CD14-positive monocyte (primary cell): ENCODE data around the gene GJA4. TPM values are rescaled to one million over a fixed set of nuclear protein-coding genes. Genes with fewer than 3 reads are reported as not detected.

Experiments
- DNase-seq, 3 donors: peaks; one replicate each; pipeline ENCODE4 v3.0.0-alpha.2; 2011 to 2022
- H2AFZ ChIP-seq: 2 replicates; pipeline ENCODE4 v1.6.0; 2012; ENCODE audit warnings: mild to moderate bottlenecking, low read depth, low read length, inconsistent platforms; ENCODE audit not compliant: insufficient read depth, poor library complexity, severe bottlenecking
- H3K27ac ChIP-seq, 2 donors: 1 replicate in 1 of 2; 2 replicates in 1 of 2; pipeline ENCODE4 v1.5.1; 2012 to 2013; ENCODE audit warnings: low read length in 2 of 2, control low read depth in 1 of 2, inconsistent platforms in 1 of 2, low read depth in 1 of 2, mild to moderate bottlenecking in 1 of 2
- H3K27me3 ChIP-seq, 2 donors: one replicate each; pipeline versions ENCODE4 v1.6.0 to v1.6.1; 2011 to 2013; ENCODE audit warnings: low read length in 2 of 2; ENCODE audit not compliant: control insufficient read depth in 2 of 2, insufficient read depth in 2 of 2
- H3K36me3 ChIP-seq, 2 donors: replicated peaks in 1 of 2; 1 replicate in 1 of 2; 2 replicates in 1 of 2; pipeline versions ENCODE4 v1.5.1 to v1.6.1; 2012 to 2013; ENCODE audit warnings: low read length in 2 of 2, control low read depth in 1 of 2, inconsistent platforms in 1 of 2, mild to moderate bottlenecking in 1 of 2; ENCODE audit not compliant: insufficient read depth in 2 of 2, control insufficient read depth in 1 of 2
- H3K4me1 ChIP-seq, 2 donors: 1 replicate in 1 of 2; 2 replicates in 1 of 2; pipeline versions ENCODE4 v1.5.1 to v1.6.1; 2012 to 2013; ENCODE audit warnings: low read length in 2 of 2, control low read depth in 1 of 2, inconsistent platforms in 1 of 2, mild to moderate bottlenecking in 1 of 2, moderate library complexity in 1 of 2; ENCODE audit not compliant: insufficient read depth in 2 of 2, control insufficient read depth in 1 of 2
- H3K4me2 ChIP-seq: replicated peaks from 2 replicates; pipeline ENCODE3; 2012; ENCODE audit warnings: low read length, moderate library complexity, mild to moderate bottlenecking; ENCODE audit not compliant: poor library complexity, severe bottlenecking; ENCODE audit errors: extremely low read depth
- H3K4me3 ChIP-seq, 3 experiments: fragments of 200-600 bp in 1 of 3; sonication (generic) in 1 of 3; replicated peaks in 1 of 3; 1 replicate in 2 of 3; 2 replicates in 1 of 3; pipeline ENCODE4 v1.5.1; 2011 to 2013; ENCODE audit warnings: low read length in 3 of 3, mild to moderate bottlenecking in 3 of 3, control low read depth in 2 of 3, low read depth in 2 of 3, inconsistent platforms in 1 of 3, moderate library complexity in 1 of 3
- H3K79me2 ChIP-seq: 2 replicates; pipeline ENCODE4 v1.6.0; 2012; ENCODE audit warnings: mild to moderate bottlenecking, control low read depth, inconsistent platforms, low read length, moderate library complexity; ENCODE audit not compliant: insufficient read depth
- H3K9ac ChIP-seq: 2 replicates; pipeline ENCODE4 v1.6.0; 2017; ENCODE audit warnings: low read length, mild to moderate bottlenecking; ENCODE audit not compliant: insufficient read depth, poor library complexity, severe bottlenecking
- H3K9me3 ChIP-seq, 2 donors: replicated peaks in 1 of 2; 1 replicate in 1 of 2; 2 replicates in 1 of 2; pipeline versions ENCODE4 v1.5.1 to v1.6.1; 2012 to 2013; ENCODE audit warnings: low read length in 2 of 2, control low read depth in 1 of 2; ENCODE audit not compliant: control insufficient read depth in 1 of 2, insufficient read depth in 1 of 2
- H4K20me1 ChIP-seq: 2 replicates; pipeline ENCODE4 v1.6.0; 2012; ENCODE audit warnings: mild to moderate bottlenecking, low read length, control low read depth, moderate library complexity; ENCODE audit not compliant: insufficient read depth
- H3K27ac Mint-ChIP-seq, 7 donors: one replicate each; pipeline ENCODE4 v1.8.0; 2020; ENCODE audit warnings: mild to moderate bottlenecking in 7 of 7, mixed read lengths in 7 of 7, moderate library complexity in 6 of 7, inconsistent platforms in 2 of 7
- H3K27me3 Mint-ChIP-seq, 3 donors: one replicate each; pipeline ENCODE4 v1.8.0; 2021 to 2022; ENCODE audit warnings: low read depth in 3 of 3, mild to moderate bottlenecking in 3 of 3, mixed read lengths in 3 of 3, moderate library complexity in 3 of 3, inconsistent platforms in 1 of 3
- H3K36me3 Mint-ChIP-seq, 2 donors: one replicate each; pipeline ENCODE4 v1.8.0; 2020; ENCODE audit warnings: mixed read lengths in 2 of 2, inconsistent platforms in 1 of 2, mild to moderate bottlenecking in 1 of 2
- H3K4me1 Mint-ChIP-seq: one replicate; pipeline ENCODE4 v1.8.0; 2020; ENCODE audit warnings: mild to moderate bottlenecking, mixed read lengths
- H3K4me3 Mint-ChIP-seq, 2 donors: one replicate each; pipeline ENCODE4 v1.8.0; 2020; ENCODE audit warnings: mild to moderate bottlenecking in 2 of 2, mixed read lengths in 2 of 2, moderate library complexity in 1 of 2
- H3K9me3 Mint-ChIP-seq, 7 donors: one replicate each; pipeline ENCODE4 v1.8.0; 2020 to 2022; ENCODE audit warnings: mixed read lengths in 7 of 7, mild to moderate bottlenecking in 6 of 7, moderate library complexity in 6 of 7, inconsistent platforms in 2 of 7
- CTCF ChIP-seq: fragments of 200-600 bp; IDR thresholded peaks from one replicate; pipeline ENCODE4 v1.8.0; 2022; ENCODE audit warnings: antibody characterized with exemption, mild to moderate bottlenecking
- WGBS: methylation state at CpG from one replicate; pipeline ENCODE4 v1.1.5; 2013; ENCODE audit warnings: missing lambda C conversion rate; ENCODE audit not compliant: insufficient coverage; 5-methylcytosine and 5-hydroxymethylcytosine counted together
- intact Hi-C, 2 donors: fragments of 100-400 bp; cut with micrococcal nuclease; formaldehyde crosslinking; loops; one replicate each; pipeline versions ENCODE4 v1.15.0 to v1.15.1; 2023
- polyA plus RNA-seq, 3 donors: library from polyadenylated mRNA; depleted of rRNA in 1 of 3; unstranded in 2 of 3; stranded (reverse) in 1 of 3; fragments of 300-500 nt in 2 of 3; fragments of >200 nt in 1 of 3; fragmentation: Illumina TruSeq in 2 of 3; gene quantifications; 1 replicate in 2 of 3; 2 replicates in 1 of 3; pipeline ENCODE4 v1.2.3, GENCODE V29; 2012 to 2021

The GJA4 gene
- polyA plus RNA-seq, 3 donors, result not detected

GRCh38 chr1:34779005-34779404, 13.8 kb upstream of the GJA4 start:
- WGBS, result no CpG with 5 or more reads among the region's 5 CpGs
- no peak overlapping the region for H3K4me3 ChIP-seq
- H3K27ac ChIP-seq, result no peak overlapping the region
- H3K9me3 ChIP-seq, result peaks cover 0 to 10% of the 10 kb centered on the region in 2 donors
- H3K79me2 ChIP-seq, result no peaks in the 10 kb centered on the region
- H3K9ac ChIP-seq, result no peak overlapping the region
- TF ChIP-seq CTCF, result no peak
- H3K27me3 ChIP-seq, result peaks cover 25 to 48% of the 10 kb centered on the region in 2 donors
- H3K4me1 Mint-ChIP-seq, result no peaks in the 10 kb centered on the region
- intact Hi-C loops, result no loop called here
- no peak for DNase-seq
- H3K4me2 ChIP-seq, result no peak overlapping the region
- no peaks in the 10 kb centered on the region for H3K4me1 ChIP-seq
- H4K20me1 ChIP-seq, result no peaks in the 10 kb centered on the region
- H2AFZ ChIP-seq, result no peak overlapping the region
- H3K36me3 ChIP-seq, result no peaks in the 10 kb centered on the region
- H3K4me3 Mint-ChIP-seq, result no peak overlapping the region
- H3K9me3 Mint-ChIP-seq, result peaks cover 0 to 6% (median 1%) of the 10 kb centered on the region in 7 donors
- no peak overlapping the region for H3K27ac Mint-ChIP-seq
- H3K27me3 Mint-ChIP-seq, result peaks cover 37 to 52% (median 41%) of the 10 kb centered on the region in 3 donors
- H3K36me3 Mint-ChIP-seq, result no peaks in the 10 kb centered on the region

GRCh38 chr1:34779526-34779925, 13.3 kb upstream of the GJA4 start:
- Histone ChIP-seq H3K9me3 (peaks cover 0 to 10% of the 10 kb centered on the region in 2 donors), H3K4me2 (no peak overlapping the region), H2AFZ (no peak overlapping the region), H3K36me3 (no peaks in the 10 kb centered on the region), H3K79me2 (no peaks in the 10 kb centered on the region), H3K27ac (no peak overlapping the region), H3K27me3 (peaks cover 25 to 48% of the 10 kb centered on the region in 2 donors), H4K20me1 (no peaks in the 10 kb centered on the region), H3K9ac (no peak overlapping the region), H3K4me1 (no peaks in the 10 kb centered on the region), H3K4me3 (no peak overlapping the region)
- H3K4me1 Mint-ChIP-seq, result no peaks in the 10 kb centered on the region
- TF ChIP-seq CTCF, result no peak
- H3K27ac Mint-ChIP-seq, result no peak overlapping the region
- intact Hi-C loops, result no loop called here
- H3K36me3 Mint-ChIP-seq, result no peaks in the 10 kb centered on the region
- 86% methylated on average over 5 of the region's 5 CpGs for WGBS
- H3K4me3 Mint-ChIP-seq, result peak overlapping the region in 1 of 2 donors; percentile 27
- DNase-seq, result no peak
- peaks cover 0 to 6% (median 1%) of the 10 kb centered on the region in 7 donors for H3K9me3 Mint-ChIP-seq
- H3K27me3 Mint-ChIP-seq, result peaks cover 37 to 52% (median 41%) of the 10 kb centered on the region in 3 donors
